Kidney epithelial cell (primary cell): ENCODE data around the gene CCSER2. TPM values are rescaled to one million over a fixed set of nuclear protein-coding genes. Genes with fewer than 3 reads are reported as not detected.

Experiments
- DNase-seq: peaks from one replicate; pipeline ENCODE4 v3.0.0-alpha.2; 2010; ENCODE audit warnings: low read depth
- H3K27me3 ChIP-seq: 2 replicates; pipeline ENCODE4 v1.6.0; 2011; ENCODE audit warnings: low read length; ENCODE audit not compliant: control insufficient read depth, insufficient read depth
- H3K36me3 ChIP-seq: 2 replicates; pipeline ENCODE4 v1.5.1; 2011; ENCODE audit warnings: low read length; ENCODE audit not compliant: control insufficient read depth, insufficient read depth
- H3K4me3 ChIP-seq: 2 replicates; pipeline ENCODE4 v1.5.1; 2011; ENCODE audit warnings: low read depth, mild to moderate bottlenecking, control low read depth, low read length
- CTCF ChIP-seq: IDR thresholded peaks from 2 replicates; pipeline ENCODE4 v1.5.1; 2011; ENCODE audit warnings: mild to moderate bottlenecking, moderate library complexity, low read length, control low read depth, inconsistent platforms; ENCODE audit not compliant: insufficient read depth, poor library complexity, severe bottlenecking
- total RNA-seq: library from RNA; depleted of rRNA; stranded (reverse); fragments of >200 nt; gene quantifications from 2 replicates; pipeline ENCODE4 v1.2.3, GENCODE V29; 2015

Gene CCSER2
- total RNA-seq, 1 donor from 2014 or later, result 28.0 TPM

- TF ChIP-seq CTCF, result no peak
- Histone ChIP-seq H3K4me3 (no peak overlapping the region), H3K36me3 (no peaks in the 10 kb centered on the region), H3K27me3 (no peaks in the 10 kb centered on the region)
- DNase-seq, result no peak
Observed at GRCh38 chr10:84290235-84290634, 38.2 kb upstream of the CCSER2 start.

- Histone ChIP-seq H3K27me3 (no peaks in the 10 kb centered on the region), H3K36me3 (no peaks in the 10 kb centered on the region), H3K4me3 (no peak overlapping the region)
- no peak for TF ChIP-seq CTCF
- no peak for DNase-seq
Observed at GRCh38 chr10:84291384-84291783, 37.0 kb upstream of the CCSER2 start.

GRCh38 chr10:84292502-84292901 is 35.9 kb upstream of the CCSER2 start:
- Histone ChIP-seq H3K36me3 (no peaks in the 10 kb centered on the region), H3K4me3 (no peak overlapping the region), H3K27me3 (no peaks in the 10 kb centered on the region)
- no peak for TF ChIP-seq CTCF
- DNase-seq, result no peak

- DNase-seq, result no peak
- no peak overlapping the region for H3K4me3 ChIP-seq
- H3K27me3 ChIP-seq, result no peaks in the 10 kb centered on the region
- no peak for TF ChIP-seq CTCF
- H3K36me3 ChIP-seq, result no peaks in the 10 kb centered on the region
Observed at GRCh38 chr10:84293171-84293570, 35.2 kb upstream of the CCSER2 start.

GRCh38 chr10:84293574-84294016 is 34.8 kb upstream of the CCSER2 start:
- no peak for DNase-seq
- Histone ChIP-seq H3K27me3 (peaks cover 2% of the 10 kb centered on the region), H3K4me3 (no peak overlapping the region), H3K36me3 (no peaks in the 10 kb centered on the region)
- TF ChIP-seq CTCF, result no peak

GRCh38 chr10:84294766-84295447 is 33.5 kb upstream of the CCSER2 start:
- H3K27me3 ChIP-seq, result peaks cover 2% of the 10 kb centered on the region
- TF ChIP-seq CTCF, result no peak
- H3K4me3 ChIP-seq, result no peak overlapping the region
- DNase-seq, result no peak
- no peaks in the 10 kb centered on the region for H3K36me3 ChIP-seq
